HepG2 (cell line): Measurements from ENCODE around the gene TMEM239. TPM values are rescaled to one million over a fixed set of nuclear protein-coding genes. Genes with fewer than 3 reads are reported as not detected.

ENCODE experiments used
- ATAC-seq: fragments of 200-7000 bp; cut with Tn5 transposase; 3 replicates; pipeline ENCODE4 v1.9.1; 2020; ENCODE audit warnings: mild to moderate bottlenecking, moderate library complexity
- BruUV-seq: library from RNA; stranded (reverse); fragments of 400-500 nt; replicated peaks from 2 replicates; lab custom pipeline; 2021; lab: Mats Ljungman, UMichigan
- CTCF ChIA-PET: fragments of 300-600 bp; formaldehyde crosslinking; extraction: SDS; loops from one replicate; lab custom pipeline; 2021; ENCODE audit warnings: low total read pairs, inconsistent platforms, low intra/inter-chr PET ratio; lab: Yijun Ruan, JAX
- POLR2A ChIA-PET: fragments of 350-600 bp; sonication (Branson Sonifier 250); formaldehyde crosslinking; loops from one replicate; lab custom pipeline; 2020; ENCODE audit warnings: antibody characterized with exemption, inconsistent platforms; lab: Yijun Ruan, JAX
- DNase-seq: peaks from one replicate; pipeline ENCODE4 v3.0.0-alpha.2; 2015; ENCODE audit warnings: low spot score
- FAIRE-seq: peaks from 3 replicates; lab custom pipeline; 2011; peaks lifted over from hg19 to GRCh38; lab: Jason Lieb, UNC
- H2AFZ ChIP-seq: one replicate; pipeline ENCODE4 v1.6.1; 2011; ENCODE audit warnings: low read length, inconsistent platforms
- H3K27ac ChIP-seq: fragments of 300-600 bp; 3 replicates; pipeline ENCODE4 v1.8.0; 2011; ENCODE audit warnings: mixed run types, mild to moderate bottlenecking, mixed read lengths, low read length, inconsistent platforms; ENCODE audit not compliant: insufficient read depth; ENCODE audit errors: extremely low read length
- H3K27me3 ChIP-seq, 2 experiments: fragments of 200-600 bp in 1 of 2; 2 replicates in 1 of 2; 3 replicates in 1 of 2; pipeline versions ENCODE4 v1.6.0 to v1.8.0; 2011; ENCODE audit warnings: low read length in 2 of 2, mild to moderate bottlenecking in 2 of 2, moderate library complexity in 2 of 2, inconsistent platforms in 1 of 2; ENCODE audit not compliant: insufficient read depth in 2 of 2, control insufficient read depth in 1 of 2
- H3K36me3 ChIP-seq, 2 experiments: fragments of 200-600 bp in 1 of 2; replicated peaks in 1 of 2; 2 replicates in 1 of 2; 3 replicates in 1 of 2; pipeline versions ENCODE4 v1.5.1 to v1.8.0; 2011; ENCODE audit warnings: low read length in 2 of 2, inconsistent platforms in 1 of 2; ENCODE audit not compliant: insufficient read depth in 2 of 2, control insufficient read depth in 1 of 2
- H3K4me1 ChIP-seq: 2 replicates; pipeline ENCODE4 v1.5.1; 2012; ENCODE audit warnings: low read length, inconsistent platforms; ENCODE audit not compliant: insufficient read depth
- H3K4me2 ChIP-seq: 2 replicates; pipeline ENCODE4 v1.6.0; 2011; ENCODE audit warnings: low read depth, low read length, inconsistent platforms
- H3K4me3 ChIP-seq, 3 experiments: fragments of 200-600 bp in 1 of 3; sonication (generic), shearing (Covaris generic) in 1 of 3; replicated peaks in 1 of 3; 2 replicates each; pipeline ENCODE4 v1.5.1; 2011 to 2016; ENCODE audit warnings: low read length in 3 of 3, inconsistent platforms in 2 of 3, low read depth in 2 of 3, mild to moderate bottlenecking in 2 of 3, control low read depth in 1 of 3, mixed read lengths in 1 of 3; ENCODE audit not compliant: insufficient read depth in 1 of 3
- H3K79me2 ChIP-seq: one replicate; pipeline ENCODE4 v1.6.1; 2011; ENCODE audit warnings: low read length, inconsistent platforms; ENCODE audit not compliant: insufficient read depth
- H3K9ac ChIP-seq: 2 replicates; pipeline ENCODE4 v1.6.0; 2011; ENCODE audit warnings: mild to moderate bottlenecking, low read depth, low read length, inconsistent platforms; ENCODE audit not compliant: insufficient read depth
- H3K9me3 ChIP-seq: 2 replicates; pipeline ENCODE4 v1.5.1; 2012; ENCODE audit warnings: mild to moderate bottlenecking, low read length
- H4K20me1 ChIP-seq: 2 replicates; pipeline ENCODE4 v1.6.0; 2011; ENCODE audit warnings: inconsistent platforms, mild to moderate bottlenecking, low read length, moderate library complexity; ENCODE audit not compliant: insufficient read depth
- ARID4A ChIP-seq: sonication (generic); formaldehyde crosslinking; IDR thresholded peaks from 2 replicates; pipeline ENCODE4 v1.5.0; 2020; ENCODE audit warnings: mild to moderate bottlenecking, missing genetic modification reagents, borderline replicate concordance
- IRX3 ChIP-seq: sonication (generic); formaldehyde crosslinking; IDR thresholded peaks from 2 replicates; pipeline ENCODE4 v1.8.1; 2023; ENCODE audit warnings: mild to moderate bottlenecking, low read depth, missing genetic modification reagents, borderline replicate concordance
- JUND ChIP-seq: sonication (generic); formaldehyde crosslinking; IDR thresholded peaks from 2 replicates; pipeline ENCODE4 v1.8.0; 2022; ENCODE audit warnings: mild to moderate bottlenecking, missing genetic modification reagents
- KLF13 ChIP-seq: sonication (generic); formaldehyde crosslinking; IDR thresholded peaks from 2 replicates; pipeline ENCODE4 v1.4.0; 2020; ENCODE audit warnings: mild to moderate bottlenecking, missing genetic modification reagents
- SETDB1 ChIP-seq: sonication (generic); formaldehyde crosslinking; IDR thresholded peaks from 2 replicates; pipeline ENCODE4 v1.5.1; 2020; ENCODE audit warnings: missing genetic modification reagents, mild to moderate bottlenecking, borderline replicate concordance
- ZNF180 ChIP-seq: sonication (generic); formaldehyde crosslinking; IDR thresholded peaks from 2 replicates; pipeline ENCODE4 v1.4.0; 2020; ENCODE audit warnings: low read depth, missing genetic modification reagents, borderline replicate concordance
- ZNF564 ChIP-seq: sonication (generic); formaldehyde crosslinking; IDR thresholded peaks from 2 replicates; pipeline ENCODE4 v1.8.1; 2023; ENCODE audit warnings: mild to moderate bottlenecking, missing genetic modification reagents
- WGBS: methylation state at CpG from one replicate; pipeline ENCODE4 v1.1.6; 2017; ENCODE audit warnings: low lambda C conversion rate; 5-methylcytosine and 5-hydroxymethylcytosine counted together
- in situ Hi-C: cut with HindIII; loops from 2 replicates; pipeline ENCODE4 v1.10.0; 2017; ENCODE audit warnings: low pct_unique_long_range_greater_than_20kb; ENCODE audit not compliant: extremely low pct_ligation_motif_present
- intact Hi-C: fragments of 100-400 bp; cut with micrococcal nuclease; formaldehyde crosslinking; loops from one replicate; pipeline ENCODE4 v1.10.0; 2022; ENCODE audit not compliant: unreplicated experiment
- polyA plus RNA-seq, 8 experiments: library from polyadenylated mRNA; depleted of rRNA in 3 of 8; stranded (reverse) in 7 of 8; unstranded in 1 of 8; fragments of >200 nt; fragmentation: Illumina TruSeq in 4 of 8; extraction: Trizol in 4 of 8; gene quantifications; 2 replicates each; pipeline versions ENCODE4 v1.2.1 to v1.2.3, GENCODE V29; 2011 to 2016; ENCODE audit warnings: low read depth in 4 of 8, missing spikeins in 1 of 8, mixed read lengths in 1 of 8; ENCODE audit not compliant: insufficient read depth in 1 of 8
- total RNA-seq, 5 experiments: library from RNA; depleted of rRNA; stranded (reverse); fragments of >200 nt; fragmentation: Illumina TruSeq; extraction: Trizol; gene quantifications; 2 replicates each; pipeline ENCODE4 v1.2.3, GENCODE V29; 2016; ENCODE audit warnings: low read depth in 1 of 5

TMEM239 gene
- total and polyA plus RNA-seq, 2 of the 13 experiments (the other 11 are each of a cell fraction or from before 2014, with no cell fraction given): not detected

- WGBS: 50% methylated on average over 10 of the region's 10 CpGs
- Histone ChIP-seq H3K9ac (no peak overlapping the region), H3K4me2 (no peak overlapping the region), H3K79me2 (no peaks in the 10 kb centered on the region), H3K27ac (no peak overlapping the region), H3K27me3 (peaks cover 4 to 10% of the 10 kb centered on the region in 2 experiments; a peak in 3 of 5 replicates), H4K20me1 (no peaks in the 10 kb centered on the region), H3K9me3 (peaks cover 4% of the 10 kb centered on the region; the same call in 1 of the 2 replicates), H2AFZ (no peak overlapping the region), H3K4me1 (peaks cover 7% of the 10 kb centered on the region), H3K4me3 (no peak overlapping the region), H3K36me3 (no peaks in the 10 kb centered on the region)
- FAIRE-seq (no peak), DNase-seq (no peak), ATAC-seq (no peak)
- ChIA-PET POLR2A (no interaction called here), CTCF (no interaction called here)
- intact Hi-C loops (no loop called here), in situ Hi-C loops (no loop called here)
- no TSS peak for BruUV-seq
- TF ChIP-seq ZNF564: no peak
- no peak for TF ChIP-seq IRX3 (CRISPR knock-in tag)
- no peak for TF ChIP-seq ARID4A
- no peak for TF ChIP-seq JUND
- no peak for TF ChIP-seq ZNF180 (CRISPR knock-in tag)
- no peak for TF ChIP-seq KLF13 (CRISPR knock-in tag)
- no peak for TF ChIP-seq SETDB1 (CRISPR knock-in tag)
Measured at GRCh38 chr20:2778602-2779321, 37.4 kb upstream of the TMEM239 start.
